Loucy (cell line): Measurements from ENCODE around the gene NRXN3.

Source experiments
- H2AFZ ChIP-seq: fragments of 200-600 bp; sonication (generic); 2 replicates; pipeline ENCODE4 v1.6.0; 2016; ENCODE audit warnings: antibody characterized with exemption, mild to moderate bottlenecking, low read length, moderate library complexity
- H3F3A ChIP-seq: fragments of 200-600 bp; 2 replicates; pipeline ENCODE4 v1.6.0; 2016; ENCODE audit warnings: antibody characterized with exemption, low read depth, mild to moderate bottlenecking
- H3K27me3 ChIP-seq: fragments of 200-600 bp; sonication (generic); 2 replicates; pipeline ENCODE4 v1.6.1; 2014; ENCODE audit warnings: low read length, mild to moderate bottlenecking; ENCODE audit not compliant: insufficient read depth, poor library complexity, severe bottlenecking
- H3K36me3 ChIP-seq: fragments of 200-600 bp; sonication (generic); 2 replicates; pipeline ENCODE4 v1.6.1; 2016; ENCODE audit warnings: low read length; ENCODE audit not compliant: insufficient read depth
- H3K4me1 ChIP-seq: fragments of 200-600 bp; sonication (generic); 2 replicates; pipeline ENCODE4 v1.5.1; 2014; ENCODE audit warnings: low read length, mild to moderate bottlenecking; ENCODE audit not compliant: insufficient read depth, poor library complexity, severe bottlenecking
- H3K4me2 ChIP-seq: fragments of 200-600 bp; sonication (generic); 2 replicates; pipeline ENCODE4 v1.6.0; 2014; ENCODE audit warnings: antibody characterized with exemption, low read length, low read depth, mild to moderate bottlenecking; ENCODE audit not compliant: poor library complexity, severe bottlenecking
- H3K4me3 ChIP-seq: fragments of 200-600 bp; sonication (generic); 2 replicates; pipeline ENCODE4 v1.5.1; 2014; ENCODE audit warnings: low read length, mild to moderate bottlenecking, mixed read lengths; ENCODE audit not compliant: poor library complexity, severe bottlenecking
- H3K79me2 ChIP-seq: fragments of 200-600 bp; sonication (generic); 2 replicates; pipeline ENCODE4 v1.6.1; 2014; ENCODE audit warnings: low read length; ENCODE audit not compliant: insufficient read depth
- H3K9ac ChIP-seq: fragments of 200-600 bp; sonication (generic); 2 replicates; pipeline ENCODE4 v1.6.0; 2014; ENCODE audit warnings: mild to moderate bottlenecking, low read depth, low read length, moderate library complexity; ENCODE audit not compliant: poor library complexity, severe bottlenecking
- H3K9me2 ChIP-seq: fragments of 200-600 bp; sonication (generic); replicated peaks from 2 replicates; pipeline ENCODE4 v1.6.1; 2016; ENCODE audit warnings: low read depth, low read length, mixed read lengths
- H3K9me3 ChIP-seq: fragments of 200-600 bp; sonication (generic); 2 replicates; pipeline ENCODE4 v1.6.1; 2014; ENCODE audit warnings: mild to moderate bottlenecking, antibody characterized with exemption, low read length, low read depth; ENCODE audit not compliant: insufficient read depth
- H4K20me1 ChIP-seq: fragments of 200-600 bp; sonication (generic); 2 replicates; pipeline ENCODE4 v1.6.0; 2014; ENCODE audit warnings: antibody characterized with exemption, low read length, mild to moderate bottlenecking; ENCODE audit not compliant: insufficient read depth, poor library complexity, severe bottlenecking
- EZH2phosphoT487 ChIP-seq: fragments of 200-600 bp; IDR thresholded peaks from 2 replicates; pipeline ENCODE4 v1.6.1; 2018; ENCODE audit warnings: antibody characterized with exemption, mild to moderate bottlenecking, moderate library complexity, borderline replicate concordance
- TF ChIP-seq, protein P1 (sequence below): fragments of 200-600 bp; sonication (generic); conservative IDR thresholded peaks from 2 replicates; pipeline ENCODE4 v1.5.1; 2014; ENCODE audit warnings: mild to moderate bottlenecking, antibody characterized with exemption, low read length

NRXN3 gene

GRCh38 chr14:79279645-79280597 is 1109.7 kb downstream of the NRXN3 start:
- H4K20me1 ChIP-seq, result no peaks in the 10 kb centered on the region
- no peaks in the 10 kb centered on the region for H3K36me3 ChIP-seq
- H3F3A ChIP-seq, result no peaks in the 10 kb centered on the region
- H3K9me3 ChIP-seq, result no peaks in the 10 kb centered on the region
- H3K9me2 ChIP-seq, result no peaks in the 10 kb centered on the region
- no peaks in the 10 kb centered on the region for H3K79me2 ChIP-seq
- TF ChIP-seq, protein P1, sequence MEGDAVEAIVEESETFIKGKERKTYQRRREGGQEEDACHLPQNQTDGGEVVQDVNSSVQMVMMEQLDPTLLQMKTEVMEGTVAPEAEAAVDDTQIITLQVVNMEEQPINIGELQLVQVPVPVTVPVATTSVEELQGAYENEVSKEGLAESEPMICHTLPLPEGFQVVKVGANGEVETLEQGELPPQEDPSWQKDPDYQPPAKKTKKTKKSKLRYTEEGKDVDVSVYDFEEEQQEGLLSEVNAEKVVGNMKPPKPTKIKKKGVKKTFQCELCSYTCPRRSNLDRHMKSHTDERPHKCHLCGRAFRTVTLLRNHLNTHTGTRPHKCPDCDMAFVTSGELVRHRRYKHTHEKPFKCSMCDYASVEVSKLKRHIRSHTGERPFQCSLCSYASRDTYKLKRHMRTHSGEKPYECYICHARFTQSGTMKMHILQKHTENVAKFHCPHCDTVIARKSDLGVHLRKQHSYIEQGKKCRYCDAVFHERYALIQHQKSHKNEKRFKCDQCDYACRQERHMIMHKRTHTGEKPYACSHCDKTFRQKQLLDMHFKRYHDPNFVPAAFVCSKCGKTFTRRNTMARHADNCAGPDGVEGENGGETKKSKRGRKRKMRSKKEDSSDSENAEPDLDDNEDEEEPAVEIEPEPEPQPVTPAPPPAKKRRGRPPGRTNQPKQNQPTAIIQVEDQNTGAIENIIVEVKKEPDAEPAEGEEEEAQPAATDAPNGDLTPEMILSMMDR, result no peak
- TF ChIP-seq EZH2phosphoT487, result no peak
- H3K4me2 ChIP-seq, result no peak overlapping the region
- H3K27me3 ChIP-seq, result no peaks in the 10 kb centered on the region
- no peak overlapping the region for H3K4me3 ChIP-seq
- H3K4me1 ChIP-seq, result no peaks in the 10 kb centered on the region
- H3K9ac ChIP-seq, result no peak overlapping the region
- no peak overlapping the region for H2AFZ ChIP-seq

DNA sequence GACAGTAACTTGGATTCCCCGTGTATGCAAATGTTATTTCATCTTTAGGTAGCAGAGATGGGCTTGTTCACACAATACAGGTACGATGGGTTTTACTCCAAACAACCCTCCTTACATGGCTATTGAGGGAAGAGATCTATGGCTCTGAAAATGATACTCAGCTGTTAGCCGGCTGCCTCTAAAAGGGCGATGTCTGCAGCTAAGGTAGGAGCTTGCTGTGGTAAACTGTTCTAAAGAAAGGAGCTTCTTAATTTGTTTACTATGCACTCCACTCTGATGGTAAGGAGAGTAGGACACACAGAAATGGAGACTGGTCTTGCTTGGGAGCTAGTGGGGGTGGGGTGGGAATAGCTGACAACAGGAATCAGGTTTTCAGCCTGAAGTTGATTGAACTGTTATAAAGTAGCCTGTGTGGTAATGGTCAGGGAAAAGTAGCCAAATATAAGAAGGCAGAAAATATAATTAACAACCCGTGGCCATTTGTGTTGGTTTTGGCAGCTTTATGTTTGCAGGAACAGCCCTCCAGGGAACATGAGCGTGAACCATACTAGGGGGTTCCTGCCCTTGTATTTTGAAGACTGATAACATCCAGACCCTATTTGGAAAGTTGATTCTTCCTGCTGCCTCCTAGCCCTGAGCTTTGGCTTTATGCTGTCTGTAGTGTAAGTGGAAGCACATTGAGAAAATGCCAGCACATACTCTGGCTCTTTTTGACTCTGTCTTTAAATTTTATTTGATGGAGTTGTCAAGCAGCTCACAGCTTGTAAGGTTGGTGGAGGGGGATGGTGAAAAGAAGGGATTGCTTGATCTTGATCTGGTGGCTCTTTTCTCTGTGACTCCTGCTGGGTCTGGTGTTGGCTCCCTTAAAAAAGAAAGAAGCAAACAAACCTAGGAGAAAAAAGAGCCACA is 1111.3 kb downstream of the NRXN3 start:
- no peaks in the 10 kb centered on the region for H3K27me3 ChIP-seq
- TF ChIP-seq, protein P1, result no peak
- TF ChIP-seq EZH2phosphoT487, result no peak
- no peak overlapping the region for H3K4me2 ChIP-seq

DNA sequence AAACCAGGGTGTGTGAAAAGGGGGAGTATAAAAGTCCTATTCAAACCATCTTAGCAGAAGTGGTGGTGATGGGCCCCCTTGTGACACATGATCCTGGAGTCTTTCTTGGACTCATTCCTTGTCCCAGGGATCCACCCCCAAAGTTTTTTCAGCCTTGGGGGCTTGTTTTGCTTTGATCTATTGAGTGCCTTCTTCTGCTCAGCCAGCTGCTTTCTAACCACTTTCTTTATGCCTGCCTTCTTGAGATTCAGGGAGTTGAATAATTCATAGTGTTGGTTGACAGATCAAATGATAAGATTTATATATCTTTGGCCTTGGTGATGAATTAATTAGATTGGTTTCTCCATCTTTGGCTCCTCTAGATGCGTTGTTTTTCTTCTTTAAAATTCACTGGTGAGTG is 1114.4 kb downstream of the NRXN3 start:
- Histone ChIP-seq H3K4me3 (no peak overlapping the region), H3K9me3 (no peaks in the 10 kb centered on the region; the same call in 1 of the 2 replicates), H3F3A (no peaks in the 10 kb centered on the region), H3K36me3 (no peaks in the 10 kb centered on the region), H3K9me2 (no peaks in the 10 kb centered on the region), H3K9ac (no peak overlapping the region), H4K20me1 (no peaks in the 10 kb centered on the region), H2AFZ (no peak overlapping the region), H3K79me2 (no peaks in the 10 kb centered on the region), H3K4me1 (no peaks in the 10 kb centered on the region), H3K4me2 (no peak overlapping the region), H3K27me3 (no peaks in the 10 kb centered on the region)
- TF ChIP-seq, protein P1, result no peak
- no peak for TF ChIP-seq EZH2phosphoT487

More for the DNA sequence above, 1111.3 kb downstream of the NRXN3 start:
- H3K36me3 ChIP-seq, result no peaks in the 10 kb centered on the region
- H3K79me2 ChIP-seq, result no peaks in the 10 kb centered on the region
- no peaks in the 10 kb centered on the region for H3K9me2 ChIP-seq
- H3K9me3 ChIP-seq, result no peaks in the 10 kb centered on the region; the same call in 1 of the 2 replicates
- no peak overlapping the region for H3K4me3 ChIP-seq
- H3K4me1 ChIP-seq, result no peaks in the 10 kb centered on the region
- H3K9ac ChIP-seq, result no peak overlapping the region
- H3F3A ChIP-seq, result no peaks in the 10 kb centered on the region
- no peaks in the 10 kb centered on the region for H4K20me1 ChIP-seq
- H2AFZ ChIP-seq, result no peak overlapping the region
